Subcutaneous abdominal adipose tissue (tissue), 5 donors: ENCODE measurements around the gene PHTF1.

Source experiments
- H3K27ac ChIP-seq: one replicate; pipeline ENCODE4 v1.7.0; 2013; ENCODE audit warnings: low read depth, mild to moderate bottlenecking, inconsistent platforms, low read length, moderate library complexity
- H3K27me3 ChIP-seq, 5 donors: one replicate each; pipeline ENCODE4 v1.7.0; 2013; ENCODE audit warnings: low read length in 5 of 5, inconsistent platforms in 1 of 5; ENCODE audit not compliant: control insufficient read depth in 5 of 5, insufficient read depth in 4 of 5
- H3K36me3 ChIP-seq, 5 donors: one replicate each; pipeline ENCODE4 v1.7.0; 2013; ENCODE audit warnings: low read length in 5 of 5; ENCODE audit not compliant: control insufficient read depth in 5 of 5, insufficient read depth in 5 of 5
- H3K4me1 ChIP-seq, 5 donors: one replicate each; pipeline ENCODE4 v1.7.0; 2013; ENCODE audit warnings: low read length in 5 of 5, mild to moderate bottlenecking in 3 of 5, moderate library complexity in 1 of 5; ENCODE audit not compliant: control insufficient read depth in 5 of 5, insufficient read depth in 5 of 5
- H3K4me3 ChIP-seq, 5 donors: one replicate each; pipeline ENCODE4 v1.7.0; 2013; ENCODE audit warnings: low read length in 5 of 5, low read depth in 1 of 5
- H3K9ac ChIP-seq, 5 donors: one replicate each; pipeline ENCODE4 v1.7.0; 2013; ENCODE audit warnings: low read length in 5 of 5, mild to moderate bottlenecking in 4 of 5, moderate library complexity in 3 of 5
- H3K9me3 ChIP-seq, 5 donors: one replicate each; pipeline ENCODE4 v1.7.0; 2013; ENCODE audit warnings: low read length in 5 of 5; ENCODE audit not compliant: control insufficient read depth in 5 of 5
- donor health status: healthy.
- donor health status: healthy.
- donor health status: healthy.
- donor health status: healthy.
- donor health status: healthy.

PHTF1 gene

GRCh38 chr1:113659035-113659434, 100.3 kb downstream of the PHTF1 start:
- no peak overlapping the region for H3K27ac ChIP-seq
- H3K9ac ChIP-seq: no peak overlapping the region
- H3K9me3 ChIP-seq: no peaks in the 10 kb centered on the region

GRCh38 chr1:113657556-113658063, 101.7 kb downstream of the PHTF1 start:
- Histone ChIP-seq H3K4me3 (no peak overlapping the region), H3K4me1 (no peaks in the 10 kb centered on the region), H3K9ac (no peak overlapping the region), H3K27me3 (no peaks in the 10 kb centered on the region), H3K9me3 (no peaks in the 10 kb centered on the region), H3K36me3 (peaks cover 0 to 13% (median 6%) of the 10 kb centered on the region in 5 donors), H3K27ac (no peak overlapping the region)

More at GRCh38 chr1:113659035-113659434, 100.3 kb downstream of the PHTF1 start:
- no peaks in the 10 kb centered on the region for H3K27me3 ChIP-seq
- no peak overlapping the region for H3K4me3 ChIP-seq
- H3K4me1 ChIP-seq: no peaks in the 10 kb centered on the region
- H3K36me3 ChIP-seq: peaks cover 0 to 10% (median 7%) of the 10 kb centered on the region in 5 donors

GRCh38 chr1:113657126-113657525, 102.2 kb downstream of the PHTF1 start:
- H3K9ac ChIP-seq: no peak overlapping the region
- no peak overlapping the region for H3K4me3 ChIP-seq
- H3K27me3 ChIP-seq: no peaks in the 10 kb centered on the region
- no peaks in the 10 kb centered on the region for H3K9me3 ChIP-seq
- H3K4me1 ChIP-seq: no peaks in the 10 kb centered on the region
- H3K27ac ChIP-seq: no peak overlapping the region
- H3K36me3 ChIP-seq: peaks cover 0 to 13% (median 8%) of the 10 kb centered on the region in 5 donors

DNA sequence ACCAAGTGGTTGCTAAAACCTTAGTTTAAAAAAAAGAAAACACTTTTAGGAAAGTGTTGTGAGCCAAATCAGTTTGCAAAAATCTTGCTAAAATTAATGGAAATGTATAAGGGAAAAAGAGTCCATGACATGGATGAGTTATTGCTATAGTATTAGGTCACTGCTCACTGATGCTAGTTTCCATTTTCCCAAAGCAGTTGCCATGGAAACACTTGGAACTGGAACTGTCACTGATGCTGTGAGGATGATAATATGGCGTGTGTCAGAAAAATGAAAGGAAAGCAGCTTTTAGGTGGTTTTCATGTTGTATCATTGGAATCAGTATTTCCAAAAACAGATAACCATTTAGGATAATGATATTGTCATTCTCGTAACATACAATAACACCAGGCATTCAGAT, 104.4 kb downstream of the PHTF1 start:
- H3K9me3 ChIP-seq: no peaks in the 10 kb centered on the region
- H3K9ac ChIP-seq: no peak overlapping the region
- H3K36me3 ChIP-seq: peaks cover 0 to 17% (median 8%) of the 10 kb centered on the region in 5 donors
- no peaks in the 10 kb centered on the region for H3K27me3 ChIP-seq
- H3K4me3 ChIP-seq: no peak overlapping the region
- H3K4me1 ChIP-seq: no peaks in the 10 kb centered on the region
- H3K27ac ChIP-seq: no peak overlapping the region

DNA sequence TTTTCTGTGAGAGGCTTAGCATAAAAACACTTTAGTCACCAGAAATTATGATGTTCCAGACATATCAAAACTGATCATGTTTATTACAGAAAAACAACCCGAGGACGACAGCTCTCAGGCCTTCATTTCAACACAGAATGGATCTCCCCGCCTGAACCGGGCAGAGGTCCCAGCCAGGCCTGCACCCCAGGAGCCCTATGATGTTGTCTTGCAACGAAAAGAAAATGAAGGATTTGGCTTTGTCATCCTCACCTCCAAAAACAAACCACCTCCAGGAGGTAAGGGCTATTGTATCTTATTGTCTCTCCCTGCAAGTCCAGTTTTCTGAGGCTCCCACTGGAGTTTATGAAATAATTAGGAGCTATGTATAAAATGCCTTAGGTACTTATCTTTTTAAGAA, 105.5 kb downstream of the PHTF1 start:
- peaks cover 0 to 12% (median 4%) of the 10 kb centered on the region in 5 donors for H3K36me3 ChIP-seq
- H3K27ac ChIP-seq: no peak overlapping the region
- no peaks in the 10 kb centered on the region for H3K4me1 ChIP-seq
- H3K27me3 ChIP-seq: no peaks in the 10 kb centered on the region
- H3K9me3 ChIP-seq: no peaks in the 10 kb centered on the region
- H3K4me3 ChIP-seq: no peak overlapping the region
- no peak overlapping the region for H3K9ac ChIP-seq

- Histone ChIP-seq H3K27me3 (no peaks in the 10 kb centered on the region), H3K4me1 (no peaks in the 10 kb centered on the region), H3K9me3 (no peaks in the 10 kb centered on the region), H3K9ac (no peak overlapping the region), H3K27ac (no peak overlapping the region), H3K4me3 (no peak overlapping the region), H3K36me3 (peaks cover 2 to 16% (median 4%) of the 10 kb centered on the region in 5 donors)
Observed at GRCh38 chr1:113652771-113653170, 106.5 kb downstream of the PHTF1 start.

DNA sequence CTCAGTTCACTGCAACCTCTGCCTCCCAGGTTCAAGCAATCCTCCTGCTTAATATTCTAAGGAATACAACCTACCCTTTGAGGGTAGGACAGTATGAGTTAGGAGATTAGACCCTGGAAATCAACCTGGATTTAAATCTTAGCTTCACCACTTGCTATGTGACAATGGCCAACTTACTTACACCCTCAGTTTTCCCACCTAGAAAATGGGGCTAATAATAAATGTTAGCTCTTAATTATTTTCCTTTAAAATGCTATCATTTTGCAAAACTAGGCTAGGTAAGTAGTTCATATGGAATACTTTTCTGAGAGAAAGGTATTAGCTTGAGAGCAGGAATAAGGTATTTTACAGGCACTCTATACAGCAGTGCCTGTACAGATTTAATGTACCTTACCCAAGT, 110.8 kb downstream of the PHTF1 start:
- no peaks in the 10 kb centered on the region for H3K27me3 ChIP-seq
- no peak overlapping the region for H3K9ac ChIP-seq
- H3K4me3 ChIP-seq: no peak overlapping the region
- H3K4me1 ChIP-seq: no peaks in the 10 kb centered on the region
- no peaks in the 10 kb centered on the region for H3K9me3 ChIP-seq
- no peak overlapping the region for H3K27ac ChIP-seq
- peaks cover 3 to 11% (median 7%) of the 10 kb centered on the region in 5 donors for H3K36me3 ChIP-seq

DNA sequence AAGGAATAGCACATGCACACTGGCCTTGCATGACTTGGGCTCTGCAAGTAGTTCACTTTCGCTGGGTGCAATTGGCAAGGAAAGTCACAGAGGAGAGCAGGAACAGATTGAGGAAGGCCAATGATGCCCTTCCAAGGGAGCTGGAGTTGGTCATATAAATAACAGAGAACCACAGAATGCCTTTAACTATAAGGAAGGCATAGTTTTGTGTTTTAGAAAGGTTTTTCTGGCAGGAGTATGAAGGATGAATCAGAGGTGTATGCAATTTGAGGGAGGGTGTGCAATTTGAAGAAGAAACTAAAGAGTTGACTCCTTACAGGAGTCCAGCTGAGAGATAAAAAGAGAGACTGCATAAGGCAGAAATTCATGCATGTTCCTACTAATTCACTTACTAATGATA, 112.1 kb downstream of the PHTF1 start:
- H3K27ac ChIP-seq: no peak overlapping the region
- H3K4me1 ChIP-seq: no peaks in the 10 kb centered on the region
- H3K27me3 ChIP-seq: no peaks in the 10 kb centered on the region
- H3K36me3 ChIP-seq: peaks cover 6 to 12% (median 9%) of the 10 kb centered on the region in 5 donors
- H3K4me3 ChIP-seq: no peak overlapping the region
- no peak overlapping the region for H3K9ac ChIP-seq
- H3K9me3 ChIP-seq: no peaks in the 10 kb centered on the region
